HG02678 (cell line): ENCODE results near the gene CLEC4G.
"Not testable (repeated sequence)": the region's sequence is repeated elsewhere in the genome, so short reads cannot be mapped to it uniquely, and the experiment has no call there.

ENCODE experiments used
- ATAC-seq: cut with Tn5 transposase; IDR thresholded peaks from one replicate; pipeline ENCODE4 v1.9.1; 2021; ENCODE audit warnings: mild to moderate bottlenecking, moderate library complexity; ENCODE audit not compliant: unreplicated experiment

The CLEC4G gene, protein sequence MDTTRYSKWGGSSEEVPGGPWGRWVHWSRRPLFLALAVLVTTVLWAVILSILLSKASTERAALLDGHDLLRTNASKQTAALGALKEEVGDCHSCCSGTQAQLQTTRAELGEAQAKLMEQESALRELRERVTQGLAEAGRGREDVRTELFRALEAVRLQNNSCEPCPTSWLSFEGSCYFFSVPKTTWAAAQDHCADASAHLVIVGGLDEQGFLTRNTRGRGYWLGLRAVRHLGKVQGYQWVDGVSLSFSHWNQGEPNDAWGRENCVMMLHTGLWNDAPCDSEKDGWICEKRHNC

DNA sequence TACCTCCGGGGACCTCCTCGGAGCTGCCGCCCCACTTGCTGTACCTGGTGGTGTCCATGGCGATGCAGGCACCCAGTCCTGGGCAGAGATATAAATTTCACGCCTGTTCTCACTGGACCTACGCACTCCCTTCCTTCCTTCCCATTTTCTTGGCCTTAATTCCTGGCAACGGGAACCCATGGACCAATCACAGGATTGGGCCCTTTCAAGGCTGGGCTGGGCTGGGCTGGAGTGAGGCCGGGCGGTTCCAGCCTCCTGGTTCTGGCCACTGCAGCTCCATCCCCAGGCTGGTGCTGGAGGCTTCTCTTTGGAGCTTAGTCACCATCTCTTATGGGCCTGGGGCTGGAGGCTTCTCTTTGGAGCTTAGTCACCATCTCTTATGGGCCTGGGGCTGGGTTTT, at the start of gene CLEC4G:
CLEC4G (minus strand) TSS at position 66 of the 400 bp plus-strand sequence; CDS start at position 58, 8 bp downstream.
- ATAC-seq: no peak

GRCh38 chr19:7781157-7781556, 49.2 kb upstream of the CLEC4G start:
- ATAC-seq: no peak

- no peak for ATAC-seq
Observed at GRCh38 chr19:7779631-7780486, 47.9 kb upstream of the CLEC4G start.

DNA sequence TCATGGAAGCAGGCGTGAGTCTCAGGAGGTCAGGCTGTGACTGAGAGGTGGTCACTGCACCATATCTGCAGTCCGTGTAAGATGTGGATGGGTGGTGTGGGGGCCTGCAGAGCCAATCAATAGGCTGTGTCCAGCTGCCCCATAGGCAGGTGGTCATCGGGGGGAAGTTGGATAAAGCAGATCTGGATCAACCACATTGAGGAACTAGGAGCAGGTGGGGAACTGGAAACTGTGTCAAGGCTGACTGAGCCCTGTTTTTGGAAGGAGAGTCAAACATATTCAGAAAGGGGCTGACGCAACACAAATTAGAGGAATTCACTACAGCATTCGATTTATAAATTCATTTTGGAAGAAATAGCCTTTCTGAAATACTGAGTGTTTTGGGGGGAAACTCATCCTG, 46.2 kb upstream of the CLEC4G start:
- ATAC-seq: no peak

DNA sequence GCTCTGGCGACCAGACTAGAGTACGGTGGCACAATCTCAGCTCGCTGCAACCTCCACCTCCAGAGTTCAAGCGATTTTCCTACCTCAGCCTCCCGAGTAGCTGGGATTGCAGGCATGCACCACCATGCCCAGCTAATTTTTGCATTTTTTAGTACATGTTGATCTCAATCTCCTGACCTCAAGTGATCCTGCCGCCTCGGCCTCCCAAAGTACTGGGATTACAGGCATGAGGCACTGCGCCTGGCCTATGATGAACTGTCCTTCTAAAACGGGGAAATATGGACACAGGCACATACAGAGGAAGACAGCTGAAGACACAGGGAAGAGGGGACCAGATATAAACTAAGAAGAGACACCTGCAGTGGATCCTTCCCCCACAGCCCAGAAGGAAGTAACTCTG, 43.9 kb upstream of the CLEC4G start:
- no peak for ATAC-seq

- ATAC-seq: no peak
Observed at GRCh38 chr19:7773841-7774240, 41.9 kb upstream of the CLEC4G start.

- ATAC-seq: no peak
Observed at GRCh38 chr19:7772752-7773291, 40.9 kb upstream of the CLEC4G start.

GRCh38 chr19:7771072-7771471, 39.2 kb upstream of the CLEC4G start:
- no peak for ATAC-seq

DNA sequence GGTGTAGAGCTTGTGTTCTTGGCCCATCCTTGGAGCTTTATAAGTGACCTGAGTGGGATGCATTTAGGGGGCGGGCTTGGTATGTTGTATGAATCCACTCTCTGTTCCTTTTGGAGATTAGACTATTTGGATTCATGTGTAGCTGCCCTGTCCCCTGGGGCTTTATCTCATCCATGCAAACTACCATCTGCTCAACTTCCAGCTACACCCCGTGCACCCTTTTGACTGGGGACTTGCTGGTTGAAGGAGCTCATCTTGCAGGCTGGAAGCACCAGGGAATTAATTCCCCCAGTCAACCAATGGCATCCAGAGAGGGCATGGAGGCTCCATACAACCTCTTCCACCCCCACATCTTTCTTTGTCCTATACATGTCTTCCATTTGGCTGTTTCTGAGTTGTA, 37.3 kb upstream of the CLEC4G start:
- ATAC-seq: no peak

DNA sequence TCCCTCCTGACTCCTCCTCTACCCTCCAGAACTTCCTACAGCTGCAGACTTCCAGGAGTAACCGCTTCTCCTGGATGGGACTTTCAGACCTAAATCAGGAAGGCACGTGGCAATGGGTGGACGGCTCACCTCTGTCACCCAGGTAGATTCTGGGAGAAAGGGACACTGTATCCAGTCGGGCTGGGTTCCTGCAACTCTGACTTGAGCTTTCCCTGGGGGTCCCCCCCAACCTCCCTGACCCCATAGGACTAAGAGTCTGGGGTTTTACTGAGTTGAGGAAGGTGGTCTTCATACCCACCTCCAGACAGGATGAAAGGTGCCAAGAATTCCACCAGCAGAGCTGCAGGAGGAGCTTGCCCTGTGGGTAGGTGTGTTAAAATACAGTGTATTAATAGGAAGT, 35.6 kb upstream of the CLEC4G start:
- ATAC-seq: no peak

GRCh38 chr19:7766535-7766934, 34.6 kb upstream of the CLEC4G start:
- no peak for ATAC-seq

- not testable (repeated sequence) for ATAC-seq
Observed at GRCh38 chr19:7765043-7765442, 33.1 kb upstream of the CLEC4G start.

DNA sequence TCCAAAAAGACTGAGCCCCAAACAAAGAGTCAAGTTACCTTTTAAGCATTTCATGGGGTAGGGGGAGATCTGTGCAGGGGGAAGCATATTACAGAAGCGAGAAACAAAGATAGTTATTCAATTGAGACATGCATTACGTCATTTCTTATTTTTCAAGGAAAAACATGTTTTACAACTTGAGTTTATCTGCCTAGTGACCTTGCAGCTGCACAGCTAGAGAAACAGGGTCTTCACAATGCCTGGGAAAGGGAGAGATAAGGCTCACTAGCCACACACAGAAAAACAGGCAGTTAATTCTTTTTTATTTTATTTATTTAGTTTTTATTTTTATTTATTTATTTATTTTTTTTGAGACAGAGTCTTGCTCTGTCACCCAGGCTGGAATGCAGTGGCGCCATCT, 32.2 kb upstream of the CLEC4G start:
- not testable (repeated sequence) for ATAC-seq

GRCh38 chr19:7763696-7764095, 31.8 kb upstream of the CLEC4G start:
- no peak for ATAC-seq

DNA sequence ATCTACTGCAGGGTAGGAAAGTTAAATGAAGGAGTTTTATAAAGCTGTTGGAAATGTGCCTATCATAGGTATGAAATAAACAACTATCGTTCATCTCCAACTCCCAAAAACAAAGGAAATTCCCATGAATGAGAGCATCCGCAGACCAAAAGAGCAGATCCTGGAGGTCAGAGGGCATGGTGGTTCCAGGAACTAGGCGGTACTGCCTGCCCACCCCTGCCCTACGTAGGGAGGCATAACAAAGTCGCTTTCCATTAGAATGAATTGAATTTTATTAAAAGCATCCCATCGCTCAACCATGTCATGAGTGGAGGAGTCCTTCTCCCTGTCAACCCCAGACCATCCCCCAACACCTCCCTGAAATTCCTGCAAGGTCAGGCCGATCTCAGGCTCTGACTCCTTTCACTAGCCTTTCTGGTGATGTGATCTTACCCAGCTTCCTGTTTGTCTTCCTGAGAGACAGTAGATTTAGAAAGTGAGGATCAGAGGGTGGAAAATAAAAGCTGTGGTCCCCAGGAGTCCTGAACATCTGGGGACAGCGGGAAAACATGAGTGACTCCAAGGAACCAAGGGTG, 30.9 kb upstream of the CLEC4G start, which contains the start of gene CLEC4M:
CLEC4M (plus strand) TSS at position 525 of the 575 bp plus-strand sequence; CDS start at position 549, 24 bp downstream.
- no peak for ATAC-seq

DNA sequence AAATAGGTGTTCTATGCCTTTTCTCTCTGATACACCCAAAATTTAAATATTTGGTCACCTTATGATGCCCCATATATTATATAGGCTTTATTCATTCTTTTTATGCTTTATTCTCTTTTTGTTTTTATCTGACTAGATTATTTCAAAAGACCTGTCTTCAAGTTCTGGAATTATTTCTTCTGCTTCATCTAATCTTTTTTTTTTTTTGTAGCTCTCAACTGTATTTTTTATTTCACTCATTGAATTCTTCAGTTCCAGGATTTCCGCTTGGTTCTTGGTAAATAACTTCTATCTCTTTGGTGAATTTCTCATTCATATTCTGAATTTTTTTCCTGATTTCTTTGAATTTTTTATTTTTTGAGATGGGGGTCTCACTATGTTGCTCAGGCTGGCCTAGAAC, 27.2 kb upstream of the CLEC4G start:
- no peak for ATAC-seq

DNA sequence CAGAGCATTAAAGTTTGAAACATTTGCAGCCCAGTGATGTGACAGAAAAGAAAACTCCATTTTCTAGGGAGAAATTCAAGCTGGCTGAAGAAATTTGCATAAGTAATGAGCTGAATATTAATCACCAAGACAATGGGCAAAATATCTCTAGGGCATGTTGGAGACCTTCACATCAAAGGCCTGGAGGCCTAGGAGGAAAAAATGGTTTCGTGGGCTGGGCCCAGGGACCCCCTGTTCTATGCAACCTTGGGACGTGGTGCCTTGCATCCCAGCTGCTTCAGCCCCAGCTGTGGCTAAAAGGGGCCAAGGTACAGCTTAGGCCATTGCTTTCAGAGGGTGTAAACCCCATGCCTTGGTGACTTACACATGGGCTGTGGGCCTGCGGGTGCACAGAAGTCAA, 25.4 kb upstream of the CLEC4G start:
- no peak for ATAC-seq

DNA sequence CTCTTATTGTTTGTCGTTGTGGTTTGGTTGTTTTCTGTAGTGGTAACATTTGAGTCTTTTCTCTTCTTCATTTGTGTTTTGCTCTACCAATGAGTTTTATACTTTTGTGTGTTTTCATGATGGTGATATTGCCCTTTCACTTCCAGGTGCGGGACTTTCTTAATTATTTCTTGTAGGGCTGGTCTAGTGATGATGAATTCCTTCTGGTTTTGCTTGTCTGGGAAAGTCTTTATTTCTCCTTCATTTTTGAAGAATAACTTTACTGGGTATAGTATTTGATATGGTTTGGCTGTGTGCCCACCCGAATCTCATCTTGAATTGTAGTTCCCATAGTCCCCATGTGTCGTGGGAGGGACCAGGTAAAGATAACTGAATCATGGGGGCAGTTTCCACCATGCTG, 24.3 kb upstream of the CLEC4G start:
- ATAC-seq: no peak

- no peak for ATAC-seq
Observed at GRCh38 chr19:7751157-7751783, 19.4 kb upstream of the CLEC4G start.

- ATAC-seq: no peak
Observed at GRCh38 chr19:7748756-7749155, 16.8 kb upstream of the CLEC4G start.

DNA sequence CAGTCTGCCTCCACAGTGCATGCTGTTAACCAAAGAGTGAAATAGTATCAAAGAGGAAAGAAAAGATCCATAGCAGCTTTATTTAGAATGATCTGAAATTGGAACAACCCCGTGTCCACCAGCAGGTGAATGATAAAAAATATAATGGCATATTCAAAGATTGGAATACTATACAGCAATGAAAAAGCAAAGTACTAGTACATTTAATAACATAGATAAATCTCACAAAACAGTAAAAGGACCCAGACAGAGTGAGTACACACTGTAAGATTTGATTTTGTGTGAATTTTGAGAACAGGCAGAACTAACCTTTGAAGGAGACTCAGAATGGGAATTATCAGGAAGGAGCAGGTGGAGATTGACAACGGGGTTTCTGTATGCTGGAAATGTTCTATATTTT, 16.3 kb upstream of the CLEC4G start:
- ATAC-seq: no peak
